NCI-H2029 (cell line): ENCODE results near the gene EPAS1.

Source experiments
- DNase-seq: peaks from one replicate; lab custom pipeline; 2025; lab: John Stamatoyannopoulos, UW

The EPAS1 gene

DNA sequence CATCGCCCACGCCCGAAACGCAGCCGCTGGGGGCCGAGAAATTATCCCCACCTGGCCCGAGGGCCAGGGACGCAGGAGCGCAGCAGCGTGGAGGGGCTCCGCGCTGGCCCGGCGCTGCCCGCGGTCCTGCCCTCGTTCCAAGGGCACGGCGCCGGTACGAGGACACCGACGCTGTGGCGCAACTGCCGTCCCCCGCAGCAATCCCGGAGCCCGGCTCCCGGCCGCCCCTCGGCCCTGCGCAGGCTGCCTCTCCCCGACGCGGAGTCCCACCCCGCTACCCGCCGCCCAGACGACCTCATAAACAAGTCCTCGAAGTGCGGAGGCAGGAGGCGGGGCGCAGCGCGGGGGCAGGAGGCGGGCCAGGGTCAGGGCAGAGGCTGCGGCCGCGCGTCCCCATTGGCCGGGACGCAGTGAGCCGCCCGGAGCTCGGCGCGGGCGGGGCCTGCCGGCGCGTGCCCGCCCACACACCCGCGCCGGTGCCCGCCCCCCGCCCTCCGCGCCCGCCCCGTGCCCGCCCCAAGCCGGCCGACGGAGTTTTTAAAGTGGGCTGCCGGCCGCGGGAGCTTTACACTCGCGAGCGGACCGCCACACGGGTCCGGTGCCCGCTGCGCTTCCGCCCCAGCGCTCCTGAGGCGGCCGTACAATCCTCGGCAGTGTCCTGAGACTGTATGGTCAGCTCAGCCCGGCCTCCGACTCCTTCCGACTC, at the start of gene EPAS1:
Gene EPAS1, plus strand, starts transcription at position 568 of the 706 bp plus-strand sequence. CDS start 505 bp downstream, outside the sequence.
- peak; percentile 74 for DNase-seq

DNA sequence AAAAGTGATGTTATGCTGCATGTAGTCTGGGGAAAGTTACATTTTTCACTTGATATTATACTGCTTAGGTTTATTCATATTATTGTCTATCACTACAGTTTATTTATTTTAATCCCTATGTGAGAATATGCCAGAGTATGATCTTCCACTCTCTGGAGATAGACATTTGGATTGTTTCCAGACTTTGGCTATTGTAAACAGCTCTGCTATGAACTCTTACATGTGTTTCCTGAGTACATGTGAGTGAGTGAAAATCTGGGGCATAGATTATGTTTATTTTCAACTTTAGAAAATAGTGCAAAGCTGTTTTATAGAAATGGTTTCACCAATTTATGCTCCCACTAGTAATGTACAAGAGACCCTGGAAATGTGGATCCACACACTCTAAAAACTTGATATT, 49.0 kb upstream of the EPAS1 start:
- DNase-seq = peak; percentile 61

DNA sequence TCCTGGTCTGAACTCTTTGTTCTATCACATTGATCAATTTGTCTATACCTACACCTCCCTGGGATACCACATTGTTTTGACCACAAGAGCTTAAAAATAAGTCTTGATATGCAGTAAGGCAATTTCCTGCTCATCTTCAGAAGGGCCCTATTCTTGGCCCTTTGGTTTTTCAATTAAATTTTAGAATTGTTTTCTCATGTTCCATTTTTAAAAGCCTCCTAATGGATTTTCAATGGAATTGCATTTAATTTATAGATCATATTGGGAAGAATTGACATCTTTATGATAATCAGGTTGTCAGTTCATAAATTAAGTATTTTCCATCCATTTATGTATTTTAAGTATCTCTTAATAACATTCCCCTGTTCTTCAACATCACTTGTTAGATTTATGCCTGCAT, 47.6 kb upstream of the EPAS1 start:
- DNase-seq = no peak

GRCh38 chr2:46252891-46253659, 44.1 kb upstream of the EPAS1 start:
- DNase-seq = no peak

GRCh38 chr2:46254474-46254873, 42.7 kb upstream of the EPAS1 start:
- DNase-seq = no peak

DNA sequence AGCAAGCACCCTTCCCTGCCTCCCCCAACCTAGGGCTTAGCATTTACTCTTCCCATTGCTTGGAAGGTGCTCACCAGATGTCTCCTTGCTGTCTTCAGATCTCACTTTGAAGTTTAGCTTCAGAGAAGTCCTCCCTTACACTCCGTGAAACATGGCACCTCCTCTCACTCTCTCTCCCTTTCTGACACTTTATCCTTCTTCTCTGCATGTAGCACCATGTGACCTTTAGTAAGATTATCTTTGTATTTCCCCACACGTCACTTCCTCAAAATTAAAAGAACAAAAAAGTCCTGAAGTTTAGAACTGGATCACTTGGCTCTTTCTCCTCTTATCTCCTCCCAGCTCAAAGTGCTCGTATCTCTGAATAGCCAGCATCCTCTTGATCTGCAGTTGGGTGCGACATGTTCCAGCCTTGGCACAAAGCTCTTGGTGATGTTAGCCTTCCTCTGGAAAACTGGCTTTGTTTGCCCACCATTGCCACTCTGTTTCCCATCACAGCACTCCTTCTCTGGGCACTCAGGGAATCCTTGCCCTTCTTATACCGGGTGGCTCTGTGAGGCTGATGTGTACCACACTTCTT, 40.6 kb upstream of the EPAS1 start:
- no peak for DNase-seq

DNA sequence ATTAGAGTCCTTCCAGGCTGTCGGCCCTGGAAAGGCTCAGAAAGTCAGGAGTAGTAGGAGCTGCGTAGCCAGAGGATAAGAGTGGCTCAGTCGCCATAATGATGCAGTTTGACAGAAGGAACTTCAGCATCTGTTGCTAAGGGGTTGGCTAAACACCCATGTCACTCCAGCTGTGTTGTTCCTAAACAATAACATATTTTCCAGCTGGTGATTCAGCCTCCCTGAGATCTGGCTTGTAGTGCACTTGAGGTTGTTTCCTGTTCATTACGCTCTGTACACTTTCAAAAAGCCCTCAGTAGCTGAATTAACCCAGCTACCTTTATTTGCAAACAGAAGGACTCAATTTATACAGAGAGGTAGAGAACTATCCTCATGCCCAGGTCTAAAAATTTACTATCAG, 39.7 kb upstream of the EPAS1 start:
- DNase-seq = peak; percentile 96

GRCh38 chr2:46257980-46258379, 39.2 kb upstream of the EPAS1 start:
- no peak for DNase-seq

- no peak for DNase-seq
Observed at GRCh38 chr2:46258937-46259776, 38.0 kb upstream of the EPAS1 start.

DNA sequence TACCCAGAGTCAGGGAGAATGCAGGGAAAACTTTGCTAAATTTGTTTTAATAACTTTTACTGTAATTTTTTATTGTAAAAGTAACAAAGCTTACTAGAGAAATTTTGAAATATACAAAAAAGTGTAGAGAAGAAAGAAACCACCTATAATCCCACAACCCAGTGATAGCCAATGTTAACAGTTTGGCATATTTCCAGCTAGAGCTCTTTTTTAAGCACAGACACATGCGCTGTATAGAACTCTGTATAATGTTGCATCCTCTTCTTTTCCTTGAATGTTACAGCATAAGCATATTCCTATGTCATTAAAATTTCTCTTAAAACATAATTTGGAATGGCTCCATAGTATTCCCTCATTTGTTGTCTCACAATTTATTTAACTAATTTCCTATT, 37.4 kb upstream of the EPAS1 start:
- no peak for DNase-seq

- DNase-seq = no peak
Observed at GRCh38 chr2:46260305-46260704, 36.9 kb upstream of the EPAS1 start.

DNA sequence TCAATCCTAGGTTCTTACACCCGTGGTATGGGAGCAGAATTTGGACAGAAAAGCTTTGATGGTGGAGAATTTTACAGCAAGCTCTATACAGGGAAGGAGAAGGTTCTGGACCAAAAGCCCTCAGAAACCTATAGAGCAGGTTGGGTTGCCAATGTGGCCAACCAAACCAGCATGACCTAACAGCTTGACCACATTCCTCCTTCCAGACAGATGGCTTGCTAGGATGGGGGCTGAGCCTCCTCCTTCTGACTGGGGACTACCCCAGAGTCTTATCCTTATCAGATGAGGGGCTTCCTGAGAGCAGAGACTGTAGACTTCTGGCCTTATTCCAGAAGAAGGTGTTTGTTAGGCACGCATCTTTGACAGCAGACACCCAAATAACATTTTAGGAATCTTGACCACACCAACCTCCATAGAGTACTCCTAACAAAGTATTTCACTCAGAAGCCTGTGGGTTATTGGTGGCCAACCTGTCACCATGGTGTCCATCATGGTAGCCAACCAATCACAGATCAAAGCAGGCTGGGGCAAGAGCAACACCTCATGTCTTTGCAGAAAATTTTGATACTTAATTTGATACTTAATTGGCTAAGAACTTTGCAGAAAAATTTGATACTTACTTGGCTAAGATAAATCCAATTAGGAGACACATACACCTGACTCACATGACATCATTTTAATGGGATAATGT, 34.8 kb upstream of the EPAS1 start:
- no peak for DNase-seq

DNA sequence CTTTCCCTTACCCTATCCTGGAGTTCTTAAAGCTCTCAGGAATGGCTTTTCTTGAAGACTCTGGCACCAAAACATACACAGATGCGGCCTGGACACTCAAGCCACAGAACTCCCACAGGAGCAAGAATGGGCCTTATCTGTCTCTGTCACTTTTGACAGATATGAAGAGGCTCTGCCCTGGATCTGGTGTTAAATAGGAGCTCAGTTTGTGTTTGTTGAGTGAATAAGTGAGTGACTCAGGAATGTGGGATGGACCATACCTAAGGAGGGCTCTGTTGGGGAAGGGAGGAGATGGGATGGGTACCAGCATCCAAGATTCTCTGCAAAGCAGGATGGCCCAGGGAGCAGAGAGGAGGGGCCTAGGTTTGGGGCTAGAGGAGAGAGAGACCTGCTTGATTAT, 33.9 kb upstream of the EPAS1 start:
- no peak for DNase-seq

DNA sequence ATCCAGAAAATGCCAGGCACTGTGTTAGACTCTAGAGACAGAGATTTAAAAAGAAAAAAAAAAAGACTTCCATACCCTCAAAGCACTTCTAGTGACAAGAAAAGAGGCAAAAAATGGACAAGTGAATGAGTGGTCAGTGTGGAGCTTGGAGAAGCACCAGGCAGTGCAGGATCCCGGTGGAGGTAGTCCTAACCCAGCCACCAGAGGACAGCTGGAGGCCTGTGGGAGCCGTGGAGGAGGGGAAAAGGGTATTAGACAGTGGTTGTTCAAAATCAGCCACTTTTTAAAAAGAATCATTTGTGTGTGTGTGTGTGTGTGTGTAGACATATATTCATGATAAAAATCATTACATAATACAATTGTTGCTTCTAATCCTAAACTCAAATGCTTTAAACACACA, 32.8 kb upstream of the EPAS1 start:
- DNase-seq = no peak

DNA sequence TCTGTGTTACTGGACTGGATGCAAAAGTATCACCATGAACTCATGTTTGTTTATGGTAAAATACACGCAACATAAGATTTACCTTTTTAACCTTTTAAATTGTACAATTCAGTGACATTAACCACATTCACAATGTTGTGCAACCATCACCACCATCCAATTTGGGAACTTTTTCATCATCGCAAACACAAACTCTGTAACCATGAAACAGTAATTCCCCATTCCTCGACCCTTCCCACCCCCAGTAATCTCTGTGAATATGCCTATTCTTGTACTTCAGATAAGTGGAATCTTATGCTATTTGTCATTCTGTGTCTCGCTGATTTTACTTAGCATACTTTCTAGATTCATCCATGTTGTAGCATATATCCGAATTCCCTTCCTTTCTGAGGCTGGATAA, 31.1 kb upstream of the EPAS1 start:
- DNase-seq = no peak

GRCh38 chr2:46267616-46268015, 29.6 kb upstream of the EPAS1 start:
- DNase-seq = no peak

DNA sequence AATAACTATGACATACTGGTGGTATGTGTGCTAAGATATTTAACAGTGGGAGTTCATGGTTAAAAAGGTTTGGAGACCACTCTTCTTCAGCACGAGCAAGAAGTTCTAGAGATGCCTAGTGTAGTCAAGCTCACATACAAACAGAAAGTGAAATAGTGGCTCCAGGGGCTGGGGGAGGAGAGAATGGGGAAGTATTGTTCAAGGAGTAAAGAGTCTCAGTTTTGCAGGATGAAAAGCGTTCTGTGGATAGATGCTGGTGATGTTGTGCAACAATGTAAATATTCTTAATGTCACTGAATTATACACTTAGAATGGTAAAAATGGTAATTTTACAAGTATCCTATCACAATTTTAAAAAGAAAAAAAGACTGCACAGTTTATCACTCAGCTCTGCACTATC, 29.0 kb upstream of the EPAS1 start:
- no peak for DNase-seq

GRCh38 chr2:46269001-46269400, 28.2 kb upstream of the EPAS1 start:
- no peak for DNase-seq

- no peak for DNase-seq
Observed at GRCh38 chr2:46269544-46270273, 27.5 kb upstream of the EPAS1 start.

- DNase-seq = no peak
Observed at GRCh38 chr2:46270384-46270783, 26.8 kb upstream of the EPAS1 start.

- DNase-seq = no peak
Observed at GRCh38 chr2:46273225-46273863, 23.9 kb upstream of the EPAS1 start.
